Prostate gland (tissue), 2 donors: ENCODE results near the gene ATG7.

Source experiments
- CTCF ChIP-seq, 4 experiments: fragments of 200-600 bp in 2 of 4; fragments of 450-650 bp in 2 of 4; sonication (generic) in 2 of 4; IDR thresholded peaks; 1 replicate in 3 of 4; 2 replicates in 1 of 4; pipeline ENCODE4 v1.5.1; 2016 to 2019; ENCODE audit warnings: antibody characterized with exemption in 4 of 4, mild to moderate bottlenecking in 2 of 4, moderate library complexity in 2 of 4
- POLR2AphosphoS5 ChIP-seq: sonication (generic); formaldehyde crosslinking; IDR thresholded peaks from one replicate; pipeline ENCODE4 v1.6.1; 2017; ENCODE audit warnings: antibody characterized with exemption

GRCh38 chr3:11276901-11277300 lies 4.7 kb downstream of the ATG7 start:
- no peak for TF ChIP-seq CTCF (IDR thresholded peaks at IDR 0.05)
- no peak for TF ChIP-seq POLR2AphosphoS5
